GM18499 (cell line): Measurements from ENCODE around the gene MGAT4A.
"Not testable (repeated sequence)": the region's sequence is repeated elsewhere in the genome, so short reads cannot be mapped to it uniquely, and the experiment has no call there.

ENCODE experiments used
- ATAC-seq: cut with Tn5 transposase; IDR thresholded peaks from one replicate; pipeline ENCODE4 v1.9.1; 2021; ENCODE audit warnings: moderate number of reproducible peaks; ENCODE audit not compliant: insufficient read depth, unreplicated experiment

The MGAT4A gene

GRCh38 chr2:98664323-98664722, 66.6 kb downstream of the MGAT4A start:
- ATAC-seq, result no peak

- no peak for ATAC-seq
Observed at GRCh38 chr2:98663511-98664090, 67.3 kb downstream of the MGAT4A start.

GRCh38 chr2:98659491-98659840, 71.5 kb downstream of the MGAT4A start:
- not testable (repeated sequence) for ATAC-seq

- no peak for ATAC-seq
Observed at GRCh38 chr2:98658816-98659490, 72.0 kb downstream of the MGAT4A start.

GRCh38 chr2:98656800-98657199, 74.1 kb downstream of the MGAT4A start:
- ATAC-seq, result no peak

- no peak for ATAC-seq
Observed at GRCh38 chr2:98654699-98655495, 76.0 kb downstream of the MGAT4A start.

GRCh38 chr2:98650998-98651397, 79.9 kb downstream of the MGAT4A start:
- no peak for ATAC-seq

GRCh38 chr2:98649992-98650375, 80.9 kb downstream of the MGAT4A start:
- no peak for ATAC-seq

GRCh38 chr2:98649135-98649991, 81.6 kb downstream of the MGAT4A start:
- no peak for ATAC-seq

- ATAC-seq, result no peak
Observed at GRCh38 chr2:98648451-98648850, 82.5 kb downstream of the MGAT4A start.

- no peak for ATAC-seq
Observed at GRCh38 chr2:98647636-98648035, 83.3 kb downstream of the MGAT4A start.

GRCh38 chr2:98643496-98644100, 87.3 kb downstream of the MGAT4A start:
- ATAC-seq, result no peak

GRCh38 chr2:98637401-98638147, 93.4 kb downstream of the MGAT4A start:
- no peak for ATAC-seq

- ATAC-seq, result no peak
Observed at GRCh38 chr2:98634406-98635092, 96.4 kb downstream of the MGAT4A start.

GRCh38 chr2:98632351-98632750, 98.6 kb downstream of the MGAT4A start:
- ATAC-seq, result no peak

GRCh38 chr2:98623657-98624056, 107.3 kb downstream of the MGAT4A start:
- no peak for ATAC-seq

GRCh38 chr2:98617149-98617548, 113.8 kb downstream of the MGAT4A start:
- no peak for ATAC-seq

GRCh38 chr2:98615481-98615880, 115.5 kb downstream of the MGAT4A start:
- ATAC-seq, result no peak
